Mesenchymal stem cell (in vitro differentiated cells and primary cell): ENCODE data around the gene ARRDC2.

Experiments used
- DNase-seq: peaks from one replicate; pipeline ENCODE4 v3.0.0-alpha.2; 2013
- H2AFZ ChIP-seq: one replicate; pipeline ENCODE4 v1.6.1; 2013; ENCODE audit warnings: low read depth, mild to moderate bottlenecking, control low read depth, inconsistent platforms, low read length, moderate library complexity
- H2AK5ac ChIP-seq: 2 replicates; pipeline ENCODE4 v1.6.1; 2013; ENCODE audit warnings: low read length, moderate library complexity, mild to moderate bottlenecking, inconsistent platforms; ENCODE audit not compliant: severe bottlenecking
- H2BK120ac ChIP-seq: one replicate; pipeline ENCODE4 v1.6.1; 2013; ENCODE audit warnings: low read depth, mild to moderate bottlenecking, inconsistent platforms, low read length, moderate library complexity
- H2BK12ac ChIP-seq, 2 experiments: one replicate each; pipeline ENCODE4 v1.6.1; 2013; ENCODE audit warnings: inconsistent platforms in 2 of 2, low read length in 2 of 2, mild to moderate bottlenecking in 2 of 2, moderate library complexity in 2 of 2, control low read depth in 1 of 2
- H2BK15ac ChIP-seq: one replicate; pipeline ENCODE4 v1.6.1; 2013; ENCODE audit warnings: mild to moderate bottlenecking, low read depth, inconsistent platforms; ENCODE audit not compliant: poor library complexity, severe bottlenecking
- H2BK5ac ChIP-seq: 2 replicates; pipeline ENCODE4 v1.6.1; 2013; ENCODE audit warnings: low read depth, mild to moderate bottlenecking, low read length, control low read depth, inconsistent platforms; ENCODE audit not compliant: poor library complexity, severe bottlenecking
- H3K14ac ChIP-seq, 2 experiments: one replicate each; pipeline ENCODE4 v1.6.1; 2013; ENCODE audit warnings: inconsistent platforms in 2 of 2, low read length in 2 of 2, control low read depth in 1 of 2, mild to moderate bottlenecking in 1 of 2, moderate library complexity in 1 of 2
- H3K18ac ChIP-seq, 2 experiments: one replicate each; pipeline ENCODE4 v1.6.1; 2013; ENCODE audit warnings: inconsistent platforms in 2 of 2, low read length in 2 of 2, control low read depth in 1 of 2, low read depth in 1 of 2, mild to moderate bottlenecking in 1 of 2
- H3K23ac ChIP-seq, 2 experiments: one replicate each; pipeline ENCODE4 v1.6.1; 2013; ENCODE audit warnings: inconsistent platforms in 2 of 2, low read length in 2 of 2, mild to moderate bottlenecking in 2 of 2, moderate library complexity in 2 of 2, control low read depth in 1 of 2
- H3K27ac ChIP-seq: 2 replicates; pipeline ENCODE4 v1.5.1; 2013; ENCODE audit warnings: mild to moderate bottlenecking, moderate library complexity, low read length, control low read depth, inconsistent platforms; ENCODE audit not compliant: poor library complexity, severe bottlenecking
- H3K27me3 ChIP-seq, 2 experiments: 2 replicates each; pipeline versions ENCODE4 v1.6.1 to v1.7.0; 2013; ENCODE audit warnings: low read length in 2 of 2, mild to moderate bottlenecking in 2 of 2, moderate library complexity in 2 of 2, control low read depth in 1 of 2, inconsistent platforms in 1 of 2; ENCODE audit not compliant: control insufficient read depth in 1 of 2, insufficient read depth in 1 of 2
- H3K36me3 ChIP-seq, 2 experiments: 2 replicates each; pipeline versions ENCODE4 v1.6.1 to v1.7.0; 2013; ENCODE audit warnings: low read length in 2 of 2, control low read depth in 1 of 2, inconsistent platforms in 1 of 2, low read depth in 1 of 2, mild to moderate bottlenecking in 1 of 2; ENCODE audit not compliant: insufficient read depth in 2 of 2, control insufficient read depth in 1 of 2
- H3K4ac ChIP-seq, 2 experiments: one replicate each; pipeline ENCODE4 v1.6.1; 2013; ENCODE audit warnings: inconsistent platforms in 2 of 2, low read length in 2 of 2, mild to moderate bottlenecking in 2 of 2, moderate library complexity in 2 of 2, control low read depth in 1 of 2, low read depth in 1 of 2
- H3K4me1 ChIP-seq: 2 replicates; pipeline ENCODE4 v1.6.1; 2013; ENCODE audit warnings: low read depth, low read length, control low read depth; ENCODE audit not compliant: control insufficient read depth, insufficient read depth
- H3K4me2 ChIP-seq: 2 replicates; pipeline ENCODE4 v1.6.1; 2013; ENCODE audit warnings: low read length, mild to moderate bottlenecking, inconsistent platforms; ENCODE audit not compliant: poor library complexity, severe bottlenecking
- H3K4me3 ChIP-seq, 2 experiments: 2 replicates each; pipeline versions ENCODE4 v1.5.1 to v1.7.0; 2013; ENCODE audit warnings: low read length in 2 of 2, mild to moderate bottlenecking in 2 of 2, control low read depth in 1 of 2, low read depth in 1 of 2; ENCODE audit not compliant: insufficient read depth in 1 of 2
- H3K79me1 ChIP-seq: replicated peaks from 2 replicates; pipeline ENCODE4 v1.6.1; 2013; ENCODE audit warnings: mild to moderate bottlenecking, control low read depth, low read length, inconsistent platforms; ENCODE audit not compliant: poor library complexity, severe bottlenecking
- H3K9ac ChIP-seq: 2 replicates; pipeline ENCODE4 v1.7.0; 2013; ENCODE audit warnings: mild to moderate bottlenecking, low read length, moderate library complexity
- H3K9me3 ChIP-seq: 2 replicates; pipeline ENCODE4 v1.7.0; 2013; ENCODE audit warnings: mild to moderate bottlenecking, low read length; ENCODE audit not compliant: control insufficient read depth
- H4K8ac ChIP-seq: one replicate; pipeline ENCODE4 v1.6.1; 2013; ENCODE audit warnings: inconsistent platforms, mild to moderate bottlenecking, low read length, moderate library complexity
- H4K91ac ChIP-seq: one replicate; pipeline ENCODE4 v1.6.1; 2013; ENCODE audit warnings: mild to moderate bottlenecking, low read length, inconsistent platforms
- WGBS: methylation state at CpG from one replicate; pipeline ENCODE4 v1.1.7; 2013; ENCODE audit warnings: mixed read lengths; 5-methylcytosine and 5-hydroxymethylcytosine counted together

ARRDC2 gene

DNA sequence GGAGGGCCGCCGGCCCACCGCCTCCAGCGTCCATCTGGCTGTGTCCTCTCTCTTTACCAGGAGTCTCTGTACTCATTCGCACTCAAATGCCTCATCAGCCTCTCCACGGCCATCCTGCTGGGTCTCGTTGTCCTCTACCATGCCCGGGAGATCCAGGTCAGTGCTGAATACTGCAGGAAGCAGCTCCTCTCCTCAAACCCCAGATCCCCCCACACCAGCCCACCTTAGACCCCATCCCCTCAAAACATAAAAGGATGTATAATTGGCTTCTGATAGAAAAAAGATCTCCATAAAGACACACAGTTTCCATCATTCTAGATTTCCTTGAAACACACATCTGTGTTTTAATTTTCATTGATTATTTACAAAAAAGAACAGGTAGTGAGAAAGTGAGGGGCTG, 32.9 kb upstream of the ARRDC2 start:
- Histone ChIP-seq H2AFZ (no peak overlapping the region), H3K9me3 (no peaks in the 10 kb centered on the region)

GRCh38 chr19:17977021-17977420, 30.9 kb upstream of the ARRDC2 start:
- Histone ChIP-seq H3K4me1 (no peaks in the 10 kb centered on the region), H3K18ac (no peak overlapping the region), H3K14ac (no peak overlapping the region), H3K36me3 (no peaks in the 10 kb centered on the region), H3K27ac (no peak overlapping the region), H2AK5ac (no peak overlapping the region), H2BK15ac (no peak overlapping the region), H3K4me3 (no peak overlapping the region), H3K27me3 (peaks cover 13 to 37% of the 10 kb centered on the region in 2 experiments), H3K4ac (no peak overlapping the region), H2BK120ac (no peak overlapping the region), H2BK12ac (no peak overlapping the region), H3K9ac (no peak overlapping the region), H2BK5ac (no peak overlapping the region), H4K8ac (no peak overlapping the region), H2AFZ (no peak overlapping the region), H3K23ac (no peak overlapping the region), H3K79me1 (no peaks in the 10 kb centered on the region), H4K91ac (no peak overlapping the region), H3K9me3 (no peaks in the 10 kb centered on the region), H3K4me2 (no peak overlapping the region)
- no peak for DNase-seq
- 89% methylated on average over 4 of the region's 4 CpGs for WGBS

More for the DNA sequence above, 32.9 kb upstream of the ARRDC2 start:
- H3K36me3 ChIP-seq = no peaks in the 10 kb centered on the region
- no peak overlapping the region for H3K9ac ChIP-seq
- H2BK120ac ChIP-seq = no peak overlapping the region
- no peak overlapping the region for H3K18ac ChIP-seq
- no peak overlapping the region for H3K27ac ChIP-seq
- H2BK12ac ChIP-seq = no peak overlapping the region
- no peaks in the 10 kb centered on the region for H3K79me1 ChIP-seq
- H3K4me1 ChIP-seq = no peaks in the 10 kb centered on the region
- H3K27me3 ChIP-seq = peaks cover 13 to 41% of the 10 kb centered on the region in 2 experiments
- 89% methylated on average over 8 of the region's 8 CpGs for WGBS
- H4K91ac ChIP-seq = no peak overlapping the region
- H3K4ac ChIP-seq = no peak overlapping the region
- H3K4me3 ChIP-seq = no peak overlapping the region
- DNase-seq = no peak
- H3K14ac ChIP-seq = no peak overlapping the region
- no peak overlapping the region for H4K8ac ChIP-seq
- H3K23ac ChIP-seq = no peak overlapping the region
- H2AK5ac ChIP-seq = no peak overlapping the region
- H2BK5ac ChIP-seq = no peak overlapping the region
- H2BK15ac ChIP-seq = no peak overlapping the region
- H3K4me2 ChIP-seq = no peak overlapping the region

DNA sequence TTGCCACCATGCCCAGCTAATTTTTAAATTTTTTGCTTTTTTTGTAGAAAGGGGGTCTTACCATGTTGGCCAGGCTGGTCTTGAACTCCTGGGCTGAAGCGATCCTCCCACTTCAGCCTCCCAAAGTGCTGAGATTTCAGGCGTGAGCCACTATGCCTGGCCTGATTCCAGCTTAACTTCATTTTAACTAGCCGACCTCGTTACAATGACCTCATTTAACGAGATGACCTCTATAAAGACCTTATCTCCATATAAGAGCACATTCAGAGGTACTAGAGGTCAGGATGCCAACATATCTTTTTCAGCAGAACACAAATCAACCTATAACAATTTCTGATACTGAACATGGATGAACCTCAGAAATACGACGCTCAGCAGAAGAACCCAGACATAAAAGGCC, 30.5 kb upstream of the ARRDC2 start:
- Histone ChIP-seq H4K91ac (no peak overlapping the region), H3K4ac (no peak overlapping the region), H4K8ac (no peak overlapping the region), H2AK5ac (no peak overlapping the region), H3K4me1 (no peaks in the 10 kb centered on the region), H3K9ac (no peak overlapping the region), H3K36me3 (no peaks in the 10 kb centered on the region), H3K23ac (no peak overlapping the region), H3K4me2 (no peak overlapping the region), H3K18ac (no peak overlapping the region), H3K14ac (no peak overlapping the region), H2BK12ac (no peak overlapping the region), H3K27ac (no peak overlapping the region), H3K4me3 (no peak overlapping the region), H2BK15ac (no peak overlapping the region), H2BK5ac (no peak overlapping the region), H2BK120ac (no peak overlapping the region), H3K9me3 (no peaks in the 10 kb centered on the region), H3K79me1 (no peaks in the 10 kb centered on the region), H2AFZ (no peak overlapping the region), H3K27me3 (peaks cover 15 to 36% of the 10 kb centered on the region in 2 experiments)
- 81% methylated on average over 7 of the region's 7 CpGs for WGBS
- DNase-seq = no peak

GRCh38 chr19:17981611-17982010, 26.4 kb upstream of the ARRDC2 start:
- H2AFZ ChIP-seq = no peak overlapping the region
- 95% methylated on average over 38 of the region's 38 CpGs for WGBS
- H2BK120ac ChIP-seq = no peak overlapping the region
- no peaks in the 10 kb centered on the region for H3K4me1 ChIP-seq
- no peak overlapping the region for H4K91ac ChIP-seq
- no peak overlapping the region for H2AK5ac ChIP-seq
- H3K79me1 ChIP-seq = no peaks in the 10 kb centered on the region
- no peak overlapping the region for H4K8ac ChIP-seq
- no peak overlapping the region for H3K14ac ChIP-seq
- no peak overlapping the region for H3K4me2 ChIP-seq
- no peak overlapping the region for H3K4me3 ChIP-seq
- no peak overlapping the region for H3K9ac ChIP-seq
- no peak overlapping the region for H2BK15ac ChIP-seq
- DNase-seq = no peak
- H3K9me3 ChIP-seq = no peaks in the 10 kb centered on the region
- no peak overlapping the region for H2BK5ac ChIP-seq
- no peak overlapping the region for H3K27ac ChIP-seq
- H2BK12ac ChIP-seq = no peak overlapping the region
- H3K36me3 ChIP-seq = no peaks in the 10 kb centered on the region
- no peak overlapping the region for H3K18ac ChIP-seq
- H3K4ac ChIP-seq = no peak overlapping the region
- H3K27me3 ChIP-seq = peaks cover 5 to 13% of the 10 kb centered on the region in 2 experiments
- H3K23ac ChIP-seq = no peak overlapping the region
